Liver (tissue), 9 donors: Measurements from ENCODE around the gene NFE2L1. TPM values are rescaled to one million over a fixed set of nuclear protein-coding genes. Genes with fewer than 3 reads are reported as not detected.

ENCODE experiments used
- DNase-seq: peaks from one replicate; pipeline ENCODE4 v3.0.0-alpha.2; 2017; ENCODE audit warnings: low spot score
- H3K27ac ChIP-seq, 2 donors: one replicate each; pipeline ENCODE4 v1.7.0; 2013; ENCODE audit warnings: inconsistent platforms in 2 of 2, low read length in 2 of 2, control low read depth in 1 of 2, low read depth in 1 of 2, mild to moderate bottlenecking in 1 of 2
- H3K27me3 ChIP-seq, 4 donors: one replicate each; pipeline versions ENCODE4 v1.6.1 to v1.7.0; 2013; ENCODE audit warnings: low read length in 3 of 4, inconsistent platforms in 1 of 4, mild to moderate bottlenecking in 1 of 4, moderate library complexity in 1 of 4; ENCODE audit not compliant: control insufficient read depth in 4 of 4, insufficient read depth in 4 of 4
- H3K36me3 ChIP-seq, 4 donors: one replicate each; pipeline versions ENCODE4 v1.6.1 to v1.7.0; 2013; ENCODE audit warnings: low read length in 3 of 4, mild to moderate bottlenecking in 3 of 4, low read depth in 1 of 4, moderate library complexity in 1 of 4; ENCODE audit not compliant: control insufficient read depth in 4 of 4, insufficient read depth in 3 of 4
- H3K4me1 ChIP-seq, 4 donors: one replicate each; pipeline versions ENCODE4 v1.6.1 to v1.7.0; 2013; ENCODE audit warnings: low read length in 3 of 4, mild to moderate bottlenecking in 3 of 4, moderate library complexity in 1 of 4; ENCODE audit not compliant: control insufficient read depth in 4 of 4, insufficient read depth in 4 of 4
- H3K4me3 ChIP-seq, 3 donors: one replicate each; pipeline versions ENCODE4 v1.6.1 to v1.7.0; 2013; ENCODE audit warnings: low read length in 3 of 3, control low read depth in 1 of 3, low read depth in 1 of 3, mild to moderate bottlenecking in 1 of 3
- H3K9ac ChIP-seq, 2 donors: one replicate each; pipeline ENCODE4 v1.7.0; 2013; ENCODE audit warnings: low read length in 2 of 2, mild to moderate bottlenecking in 2 of 2, moderate library complexity in 2 of 2, control low read depth in 1 of 2, low read depth in 1 of 2
- H3K9me3 ChIP-seq, 4 donors: one replicate each; pipeline versions ENCODE4 v1.6.1 to v1.7.0; 2013; ENCODE audit warnings: low read length in 3 of 4; ENCODE audit not compliant: control insufficient read depth in 4 of 4
- ATF3 ChIP-seq: IDR thresholded peaks from 2 replicates; pipeline ENCODE4 v1.6.1; 2016; ENCODE audit warnings: antibody characterized with exemption
- CTCF ChIP-seq: fragments of 150-350 bp; IDR thresholded peaks from 2 replicates; pipeline ENCODE4 v1.5.1; 2017; ENCODE audit warnings: improper control_type of control experiment, low read depth, low read length; ENCODE audit not compliant: missing input control
- FOXA1 ChIP-seq: IDR thresholded peaks from 2 replicates; pipeline ENCODE4 v1.6.1; 2016; ENCODE audit warnings: antibody characterized with exemption
- FOXA2 ChIP-seq: IDR thresholded peaks from 2 replicates; pipeline ENCODE4 v1.6.1; 2016; ENCODE audit warnings: antibody characterized with exemption
- GABPA ChIP-seq, 2 donors: IDR thresholded peaks in 1 of 2; conservative IDR thresholded peaks in 1 of 2; 2 replicates each; pipeline ENCODE4 v1.6.1; 2016; ENCODE audit warnings: antibody characterized with exemption in 2 of 2, mild to moderate bottlenecking in 1 of 2, moderate library complexity in 1 of 2
- HNF4G ChIP-seq: IDR thresholded peaks from 2 replicates; pipeline ENCODE4 v1.6.1; 2016; ENCODE audit warnings: antibody characterized with exemption
- JUND ChIP-seq, 2 donors: IDR thresholded peaks; 2 replicates each; pipeline ENCODE4 v1.6.1; 2016; ENCODE audit warnings: antibody characterized with exemption in 2 of 2
- MAX ChIP-seq: IDR thresholded peaks from 2 replicates; pipeline ENCODE4 v1.6.1; 2016; ENCODE audit warnings: antibody characterized with exemption
- NR2F2 ChIP-seq: IDR thresholded peaks from 2 replicates; pipeline ENCODE4 v1.6.1; 2016; ENCODE audit warnings: antibody characterized with exemption
- RAD21 ChIP-seq, 2 donors: IDR thresholded peaks; 2 replicates each; pipeline ENCODE4 v1.6.1; 2016; ENCODE audit warnings: antibody characterized with exemption in 2 of 2, mild to moderate bottlenecking in 2 of 2
- REST ChIP-seq: IDR thresholded peaks from 2 replicates; pipeline ENCODE4 v1.6.1; 2016; ENCODE audit warnings: antibody characterized with exemption, mild to moderate bottlenecking
- RXRA ChIP-seq, 2 donors: IDR thresholded peaks; 2 replicates each; pipeline ENCODE4 v1.6.1; 2017 to 2018; ENCODE audit warnings: antibody characterized with exemption in 2 of 2, mild to moderate bottlenecking in 1 of 2
- SP1 ChIP-seq: IDR thresholded peaks from 2 replicates; pipeline ENCODE4 v1.6.1; 2018; ENCODE audit warnings: antibody characterized with exemption, mild to moderate bottlenecking
- YY1 ChIP-seq: IDR thresholded peaks from 2 replicates; pipeline ENCODE4 v1.6.1; 2016; ENCODE audit warnings: antibody characterized with exemption, mild to moderate bottlenecking
- WGBS: extraction: QIAGEN DNeasy Blood & Tissue Kit; methylation state at CpG from one replicate; pipeline ENCODE4 v1.1.7; 2013; 5-methylcytosine and 5-hydroxymethylcytosine counted together
- polyA plus RNA-seq, 2 donors: library from polyadenylated mRNA; stranded (reverse) in 1 of 2; unstranded in 1 of 2; fragments of 200-250 nt in 1 of 2; fragments of >200 nt in 1 of 2; fragmentation: Nextera tagmentation in 1 of 2; extraction: Ambion mirVana in 1 of 2; gene quantifications; one replicate each; pipeline versions ENCODE4 v1.2.1 to v1.2.3, GENCODE V29; 2013 to 2015
- total RNA-seq, 2 donors: library from RNA; depleted of rRNA; stranded (reverse); fragments of >200 nt; gene quantifications; one replicate each; pipeline ENCODE4 v1.2.3, GENCODE V29; 2014
- donor health status: healthy.
- donor health status: healthy.
- donor health status: healthy.
- donor health status: healthy.
- donor health status: healthy.

Gene NFE2L1
- total and polyA plus RNA-seq, 4 donors: 14.3 to 79.5 (median 57.6) TPM

- TF ChIP-seq ATF3: no peak
Observed at GRCh38 chr17:48027322-48027981, 20.7 kb upstream of the NFE2L1 start (continued).

- Histone ChIP-seq H3K27me3 (no peaks in the 10 kb centered on the region), H3K4me3 (no peak overlapping the region), H3K36me3 (peaks cover 0 to under 1% (median 0%) of the 10 kb centered on the region in 4 donors), H3K9me3 (no peaks in the 10 kb centered on the region), H3K9ac (no peak overlapping the region), H3K27ac (no peak overlapping the region), H3K4me1 (peaks cover 7 to 30% (median 27%) of the 10 kb centered on the region in 4 donors)
- TF ChIP-seq MAX: no peak
- no peak for TF ChIP-seq YY1
- DNase-seq: no peak
- WGBS: 86% methylated on average over 1 of the region's 1 CpG
Observed at GRCh38 chr17:48028736-48029135, 19.4 kb upstream of the NFE2L1 start.

- no peaks in the 10 kb centered on the region for H3K9me3 ChIP-seq
- no peaks in the 10 kb centered on the region for H3K27me3 ChIP-seq
- H3K4me1 ChIP-seq: peaks cover 3 to 14% (median 11%) of the 10 kb centered on the region in 4 donors
- DNase-seq: no peak
- H3K27ac ChIP-seq: no peak overlapping the region
- TF ChIP-seq HNF4G: no peak
- no peak for TF ChIP-seq FOXA1
- TF ChIP-seq RXRA (IDR thresholded peaks at IDR 0.05): no peak
- no peak for TF ChIP-seq CTCF
- no peak for TF ChIP-seq ATF3
- no peak for TF ChIP-seq NR2F2
- no peak for TF ChIP-seq RAD21 (IDR thresholded peaks at IDR 0.05)
- TF ChIP-seq REST: no peak
- no peak for TF ChIP-seq FOXA2
- TF ChIP-seq JUND (IDR thresholded peaks at IDR 0.05): no peak
- TF ChIP-seq GABPA (IDR thresholded peaks at IDR 0.05 in 1 of 2, conservative IDR thresholded peaks at IDR 0.05 in 1 of 2): no peak
- no peak for TF ChIP-seq SP1
- no peak for TF ChIP-seq MAX
- no peak overlapping the region for H3K9ac ChIP-seq
- WGBS: 69% methylated on average over 5 of the region's 5 CpGs
- H3K36me3 ChIP-seq: no peaks in the 10 kb centered on the region
- no peak overlapping the region for H3K4me3 ChIP-seq
Observed at GRCh38 chr17:48030531-48030930, 17.6 kb upstream of the NFE2L1 start.
